ENCODE results near the gene TGFB1I1.

Gene TGFB1I1

DNA sequence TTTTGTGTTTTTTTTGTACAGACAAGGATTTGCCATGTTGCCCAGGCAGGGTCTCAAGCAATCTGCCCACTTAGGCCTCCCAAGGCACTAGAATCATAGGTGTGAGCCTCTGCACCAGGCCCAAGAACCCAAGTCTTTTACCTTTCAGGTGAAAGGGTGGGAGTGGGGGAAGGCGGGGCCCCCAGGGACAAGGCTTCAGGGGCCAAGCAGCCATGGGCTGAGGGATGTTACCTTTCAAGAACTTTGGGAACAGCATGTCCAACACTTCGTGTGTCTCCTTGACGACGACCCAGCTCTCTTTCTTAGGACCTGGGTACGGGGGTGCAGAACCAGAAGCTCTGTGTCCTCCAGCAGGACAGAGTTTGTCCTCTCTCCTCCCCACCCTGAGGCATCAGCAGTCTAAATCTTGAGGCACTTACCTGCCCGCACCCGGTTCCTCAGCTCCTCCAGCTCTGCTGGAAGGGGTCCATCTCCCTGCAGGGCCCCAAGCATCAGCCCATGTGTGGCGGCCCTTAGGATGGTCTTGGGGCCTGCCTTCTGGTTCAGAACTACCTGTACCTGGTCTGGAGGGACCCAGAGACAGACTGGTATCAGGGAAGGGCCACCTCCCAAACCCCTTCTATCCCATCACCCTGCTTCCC lies 19.9 kb downstream of the TGFB1I1 start:
- H4K20me1 ChIP-seq (ENCODE audit: control insufficient read depth, insufficient read depth, low read depth, low read length): no peaks in the 10 kb centered on the region
- H3K4me2 ChIP-seq (ENCODE audit: low read length): no peak overlapping the region
- peaks cover 7% of the 10 kb centered on the region for H3K27me3 ChIP-seq (ENCODE audit: control insufficient read depth, low read length)
- TF ChIP-seq CTCF (IDR thresholded peaks at IDR 0.05; ENCODE audit: low read depth, low read length, poor library complexity, severe bottlenecking): no peak
- H3F3A ChIP-seq (ENCODE audit: control insufficient read depth, insufficient read depth): no peaks in the 10 kb centered on the region
- H3K79me2 ChIP-seq (ENCODE audit: control insufficient read depth, low read length): no peaks in the 10 kb centered on the region
- no peak overlapping the region for H3K4me3 ChIP-seq (ENCODE audit: low read length)
- H3K9me3 ChIP-seq (ENCODE audit: control insufficient read depth, insufficient read depth, low read length): no peaks in the 10 kb centered on the region
- no peak overlapping the region for H3K27ac ChIP-seq (ENCODE audit: low read depth, low read length)
- no peaks in the 10 kb centered on the region for H3K36me3 ChIP-seq (ENCODE audit: control insufficient read depth, low read length)
- H3K4me1 ChIP-seq (ENCODE audit: control insufficient read depth, low read length): peaks cover 7% of the 10 kb centered on the region
- no peaks in the 10 kb centered on the region for H3K9me2 ChIP-seq (replicated peaks; ENCODE audit: control insufficient read depth, low read length)

DNA sequence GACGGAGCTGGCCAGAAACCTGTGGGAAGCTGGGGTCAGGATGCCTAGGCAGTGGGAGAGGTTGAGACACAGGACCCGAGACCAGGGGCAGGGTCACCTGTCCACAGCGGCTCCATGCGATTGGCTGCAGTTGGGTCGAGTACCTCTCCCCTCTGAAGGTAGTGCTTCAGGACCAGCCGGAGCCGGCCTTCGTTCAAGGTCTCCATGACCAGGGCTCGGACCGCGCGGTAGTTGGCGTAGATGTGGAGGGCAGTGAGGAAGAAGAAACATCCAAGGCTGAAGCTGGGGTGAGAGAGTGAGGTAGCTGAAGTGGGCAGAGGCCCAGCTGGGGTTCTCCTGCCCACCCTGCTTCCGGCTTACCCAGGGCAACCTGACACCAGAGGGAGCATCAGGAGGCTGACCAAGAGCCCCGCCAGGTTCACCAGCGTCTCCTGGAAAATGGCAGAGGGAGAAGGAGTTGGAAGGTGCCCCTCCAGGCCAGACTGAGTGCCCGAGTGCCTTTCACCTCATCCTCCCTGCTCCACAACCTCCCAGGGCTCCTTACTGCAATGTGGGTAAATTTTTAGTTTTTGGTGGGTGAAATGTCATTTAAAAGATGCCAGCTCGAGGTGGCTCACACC lies 21.7 kb downstream of the TGFB1I1 start:
- TF ChIP-seq EZH2phosphoT487 (IDR thresholded peaks at IDR 0.05; ENCODE audit: borderline replicate concordance, low read length) (no peak), CTCF (IDR thresholded peaks at IDR 0.05; ENCODE audit: low read depth, low read length, poor library complexity, severe bottlenecking) (no peak)

GRCh38 chr16:31496670-31497069 lies 24.7 kb downstream of the TGFB1I1 start:
- Histone ChIP-seq H3K4me2 (ENCODE audit: low read length) (no peak overlapping the region), H3K27me3 (ENCODE audit: control insufficient read depth, low read length) (no peaks in the 10 kb centered on the region), H3K79me2 (ENCODE audit: control insufficient read depth, low read length) (no peaks in the 10 kb centered on the region), H3K4me3 (ENCODE audit: low read length) (no peak overlapping the region), H3K27ac (ENCODE audit: low read depth, low read length) (no peak overlapping the region), H4K20me1 (ENCODE audit: control insufficient read depth, insufficient read depth, low read depth, low read length) (no peaks in the 10 kb centered on the region), H3K36me3 (ENCODE audit: control insufficient read depth, low read length) (no peaks in the 10 kb centered on the region), H3F3A (ENCODE audit: control insufficient read depth, insufficient read depth) (no peaks in the 10 kb centered on the region), H3K4me1 (ENCODE audit: control insufficient read depth, low read length) (no peaks in the 10 kb centered on the region), H3K9me2 (replicated peaks; ENCODE audit: control insufficient read depth, low read length) (no peaks in the 10 kb centered on the region), H3K9me3 (ENCODE audit: control insufficient read depth, insufficient read depth, low read length) (no peaks in the 10 kb centered on the region)
- no peak for TF ChIP-seq CTCF (IDR thresholded peaks at IDR 0.05; ENCODE audit: low read depth, low read length, poor library complexity, severe bottlenecking)
- TF ChIP-seq EZH2phosphoT487 (IDR thresholded peaks at IDR 0.05; ENCODE audit: borderline replicate concordance, low read length): no peak

More for the DNA sequence above, 21.7 kb downstream of the TGFB1I1 start:
- Histone ChIP-seq H3K27ac (ENCODE audit: low read depth, low read length) (no peak overlapping the region), H3K9me3 (ENCODE audit: control insufficient read depth, insufficient read depth, low read length) (no peaks in the 10 kb centered on the region), H3K4me2 (ENCODE audit: low read length) (no peak overlapping the region), H3K27me3 (ENCODE audit: control insufficient read depth, low read length) (no peaks in the 10 kb centered on the region), H4K20me1 (ENCODE audit: control insufficient read depth, insufficient read depth, low read depth, low read length) (no peaks in the 10 kb centered on the region), H3K36me3 (ENCODE audit: control insufficient read depth, low read length) (no peaks in the 10 kb centered on the region), H3K79me2 (ENCODE audit: control insufficient read depth, low read length) (no peaks in the 10 kb centered on the region), H3K4me1 (ENCODE audit: control insufficient read depth, low read length) (no peaks in the 10 kb centered on the region), H3F3A (ENCODE audit: control insufficient read depth, insufficient read depth) (no peaks in the 10 kb centered on the region), H3K9me2 (replicated peaks; ENCODE audit: control insufficient read depth, low read length) (no peaks in the 10 kb centered on the region), H3K4me3 (ENCODE audit: low read length) (no peak overlapping the region)
